K562 (cell line): ENCODE measurements around the gene BTD. TPM values are rescaled to one million over a fixed set of nuclear protein-coding genes. Genes with fewer than 3 reads are reported as not detected.

Experiments used
- BHLHE40 ChIP-seq: IDR thresholded peaks from 2 replicates; pipeline ENCODE4 v1.6.1; 2011; ENCODE audit warnings: low read length, improper control_type of control experiment
- ETV1 ChIP-seq: fragments of 450-650 bp; conservative IDR thresholded peaks from 2 replicates; pipeline ENCODE4 v1.6.1; 2016; ENCODE audit warnings: missing genetic modification characterization, control low read depth, low read depth, missing compliant biosample characterization
- GTF2E2 ChIP-seq: fragments of 200-800 bp; sonication (Bioruptor generic); IDR thresholded peaks from 2 replicates; pipeline ENCODE4 v1.6.1; 2016; ENCODE audit warnings: missing genetic modification characterization, missing compliant biosample characterization
- HNRNPH1 ChIP-seq: fragments of 200-400 bp; formaldehyde crosslinking; optimal IDR thresholded peaks from 2 replicates; pipeline ENCODE3; 2017; ENCODE audit warnings: low read depth, mild to moderate bottlenecking, low read length, moderate library complexity
- KDM4B ChIP-seq, 2 experiments: fragments of 450-650 bp in 1 of 2; sonication (generic) in 1 of 2; IDR thresholded peaks; 2 replicates each; pipeline ENCODE4 v1.6.1; 2016 to 2017; ENCODE audit warnings: borderline replicate concordance in 2 of 2, antibody characterized with exemption in 1 of 2, low read depth in 1 of 2, mild to moderate bottlenecking in 1 of 2
- MEIS2 ChIP-seq: fragments of 450-650 bp; IDR thresholded peaks from 2 replicates; pipeline ENCODE4 v1.6.1; 2014; ENCODE audit warnings: mild to moderate bottlenecking; ENCODE audit not compliant: partially characterized antibody
- MTA2 ChIP-seq: fragments of 450-650 bp; IDR thresholded peaks from 2 replicates; pipeline ENCODE4 v1.6.1; 2016; ENCODE audit warnings: low read depth
- PCBP2 ChIP-seq: fragments of 200-400 bp; formaldehyde crosslinking; IDR thresholded peaks from 2 replicates; pipeline ENCODE4 v1.6.1; 2018; ENCODE audit warnings: low read length, low read depth, mild to moderate bottlenecking, moderate library complexity; ENCODE audit not compliant: poor library complexity, severe bottlenecking
- RFX5 ChIP-seq: IDR thresholded peaks from 2 replicates; pipeline ENCODE4 v1.6.1; 2011; ENCODE audit warnings: low read depth, mild to moderate bottlenecking, improper control_type of control experiment, low read length
- SMAD3 ChIP-seq: fragments of 450-650 bp; formaldehyde crosslinking; conservative IDR thresholded peaks from 2 replicates; pipeline ENCODE4 v1.4.0; 2020; ENCODE audit warnings: mild to moderate bottlenecking
- SMARCA5 ChIP-seq: fragments of 450-650 bp; IDR thresholded peaks from 2 replicates; pipeline ENCODE4 v1.6.1; 2016
- SRSF1 ChIP-seq: fragments of 200-400 bp; formaldehyde crosslinking; IDR thresholded peaks from 2 replicates; pipeline ENCODE4 v1.6.1; 2017; ENCODE audit warnings: mild to moderate bottlenecking, low read depth, low read length, moderate library complexity
- ZBTB40 ChIP-seq, 2 experiments: fragments of 450-650 bp in 1 of 2; sonication (generic) in 1 of 2; formaldehyde crosslinking in 1 of 2; IDR thresholded peaks; 2 replicates each; pipeline versions ENCODE4 v1.7.1 to v1.9.0; 2016 to 2022; ENCODE audit warnings: inconsistent platforms in 1 of 2, mild to moderate bottlenecking in 1 of 2, missing genetic modification reagents in 1 of 2
- ZNF444 ChIP-seq: fragments of 250-450 bp; sonication (Bioruptor Pico); IDR thresholded peaks from 2 replicates; pipeline ENCODE4 v1.4.0; 2020; ENCODE audit warnings: mild to moderate bottlenecking, moderate library complexity
- ZNF584 ChIP-seq: fragments of 200-800 bp; sonication (Bioruptor generic); IDR thresholded peaks from 2 replicates; pipeline ENCODE4 v1.6.1; 2016; ENCODE audit warnings: low read depth, mild to moderate bottlenecking, missing genetic modification characterization, missing compliant biosample characterization
- ZNF75A ChIP-seq: fragments of 450-650 bp; formaldehyde crosslinking; IDR thresholded peaks from 2 replicates; pipeline ENCODE4 v1.4.0; 2020; ENCODE audit warnings: mild to moderate bottlenecking
- polyA plus RNA-seq, 8 experiments: library from polyadenylated mRNA; depleted of rRNA in 4 of 8; stranded (reverse) in 5 of 8; unstranded in 3 of 8; fragments of >200 nt; fragmentation: Nextera tagmentation in 2 of 8; fragmentation: Illumina TruSeq in 1 of 8; extraction: Ambion mirVana in 2 of 8; extraction: Trizol in 1 of 8; gene quantifications; 2 replicates each; pipeline versions ENCODE4 v1.2.1 to v1.2.3, GENCODE V29; 2011 to 2014; ENCODE audit warnings: inconsistent platforms in 1 of 8, missing spikeins in 1 of 8
- total RNA-seq, 7 experiments: library from RNA; depleted of rRNA in 6 of 7; stranded (reverse); fragments of >200 nt in 6 of 7; fragmentation: Illumina TruSeq in 2 of 7; extraction: Trizol in 2 of 7; gene quantifications; 2 replicates each; pipeline versions ENCODE4 v1.2.1 to v1.2.3, GENCODE V29; 2011 to 2021; ENCODE audit warnings: low replicate concordance in 1 of 7
- TF ChIP-seq, protein P1 (sequence below): fragments of 250-450 bp; sonication (Bioruptor Pico); IDR thresholded peaks from 2 replicates; pipeline ENCODE4 v1.8.0; 2021; ENCODE audit warnings: borderline replicate concordance, mild to moderate bottlenecking, moderate library complexity; ENCODE audit not compliant: poor library complexity, severe bottlenecking

Gene BTD
- total and polyA plus RNA-seq, 9 of the 15 experiments (the other 6 are each of a cell fraction or from before 2014, with no cell fraction given), result 6.6 to 26.2 (median 10.6) TPM

- TF ChIP-seq GTF2E2, result 0 out of 2 replicates have a peak, but pooled peaks have one; percentile 68
- no peak for TF ChIP-seq MTA2
- TF ChIP-seq ZNF75A (CRISPR knock-in tag), result no peak
- TF ChIP-seq ZNF444, result 0 out of 2 replicates have a peak, but pooled peaks have one; percentile 29
- no peak for TF ChIP-seq SMAD3 (CRISPR knock-in tag)
- TF ChIP-seq PCBP2, result no peak
- no peak for TF ChIP-seq HNRNPH1
- TF ChIP-seq MEIS2, result peak; percentile 17
- no peak for TF ChIP-seq ETV1
- peak; percentile 91 for TF ChIP-seq BHLHE40
- TF ChIP-seq ZBTB40 (IDR thresholded peaks at IDR 0.05), result peak; percentile 97
- TF ChIP-seq ZBTB40 (CRISPR knock-in tag; IDR thresholded peaks at IDR 0.05), result no peak
- TF ChIP-seq SRSF1, result no peak
- peak in 1 of 2 experiments; percentile 63; a peak in 1 of 4 replicates for TF ChIP-seq KDM4B (IDR thresholded peaks at IDR 0.05; ENCODE audit: borderline replicate concordance in 2 of 2, low read depth in 1 of 2)
- no peak for TF ChIP-seq ZNF584 (CRISPR knock-in tag)
- TF ChIP-seq RFX5, result no peak
- TF ChIP-seq, protein P1, sequence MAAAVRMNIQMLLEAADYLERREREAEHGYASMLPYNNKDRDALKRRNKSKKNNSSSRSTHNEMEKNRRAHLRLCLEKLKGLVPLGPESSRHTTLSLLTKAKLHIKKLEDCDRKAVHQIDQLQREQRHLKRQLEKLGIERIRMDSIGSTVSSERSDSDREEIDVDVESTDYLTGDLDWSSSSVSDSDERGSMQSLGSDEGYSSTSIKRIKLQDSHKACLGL (CRISPR knock-in tag), result no peak
- TF ChIP-seq SMARCA5, result no peak
These were observed at the start of gene BTD, which contains the start of gene HACL1 (continued) for GRCh38 chr3:15601399-15602145.
